Fibroblast of peridontal ligament (primary cell): ENCODE measurements around the gene ARL15.
"Not testable (repeated sequence)": the region's sequence is repeated elsewhere in the genome, so short reads cannot be mapped to it uniquely, and the experiment has no call there.

Experiments used
- DNase-seq: peaks from one replicate; pipeline ENCODE4 v3.0.0-alpha.2; 2010; ENCODE audit errors: extremely low read depth

Gene ARL15

GRCh38 chr5:54310433-54311175, at the start of gene ARL15:
Gene ARL15 (minus strand): TSS chr5:54310573.
- DNase-seq, result peak; percentile 96

- peak; percentile 62 for DNase-seq
Observed at GRCh38 chr5:54360089-54360488, 49.7 kb upstream of the ARL15 start.

GRCh38 chr5:54357408-54358058, 47.2 kb upstream of the ARL15 start:
- DNase-seq, result peak; percentile 60

- not testable (repeated sequence) for DNase-seq
Observed at GRCh38 chr5:54353933-54354564, 43.7 kb upstream of the ARL15 start.

- DNase-seq, result not testable (repeated sequence)
Observed at GRCh38 chr5:54352580-54352979, 42.2 kb upstream of the ARL15 start.

GRCh38 chr5:54347221-54347865, 37.0 kb upstream of the ARL15 start:
- DNase-seq, result no peak

- no peak for DNase-seq
Observed at GRCh38 chr5:54344653-54345052, 34.3 kb upstream of the ARL15 start.

GRCh38 chr5:54341971-54342370, 31.6 kb upstream of the ARL15 start:
- no peak for DNase-seq

GRCh38 chr5:54337523-54337922, 27.1 kb upstream of the ARL15 start:
- no peak for DNase-seq

- DNase-seq, result no peak
Observed at GRCh38 chr5:54332720-54333119, 22.3 kb upstream of the ARL15 start.

GRCh38 chr5:54329731-54330709, 19.6 kb upstream of the ARL15 start:
- peak; percentile 90 for DNase-seq

GRCh38 chr5:54326662-54327270, 16.4 kb upstream of the ARL15 start:
- DNase-seq, result no peak

GRCh38 chr5:54325610-54326311, 15.4 kb upstream of the ARL15 start:
- DNase-seq, result no peak

GRCh38 chr5:54325272-54325609, 14.9 kb upstream of the ARL15 start:
- DNase-seq, result no peak

GRCh38 chr5:54324651-54325271, 14.4 kb upstream of the ARL15 start:
- no peak for DNase-seq

- no peak for DNase-seq
Observed at GRCh38 chr5:54323495-54323894, 13.1 kb upstream of the ARL15 start.

- no peak for DNase-seq
Observed at GRCh38 chr5:54320256-54320655, 9.9 kb upstream of the ARL15 start.

- peak; percentile 67 for DNase-seq
Observed at GRCh38 chr5:54317511-54318260, 7.3 kb upstream of the ARL15 start.
